Measurements from ENCODE around the gene NHP2. TPM values are rescaled to one million over a fixed set of nuclear protein-coding genes. Genes with fewer than 3 reads are reported as not detected.
A peak's percentile ranks its signal among the peaks of the same experiment; 100 is the strongest.

The NHP2 gene
- total RNA-seq (10 to 100 TPM; 64.1 to 69.5 TPM), polyA plus RNA-seq (100 to 1,000 TPM; 208 to 250 TPM)

DNA sequence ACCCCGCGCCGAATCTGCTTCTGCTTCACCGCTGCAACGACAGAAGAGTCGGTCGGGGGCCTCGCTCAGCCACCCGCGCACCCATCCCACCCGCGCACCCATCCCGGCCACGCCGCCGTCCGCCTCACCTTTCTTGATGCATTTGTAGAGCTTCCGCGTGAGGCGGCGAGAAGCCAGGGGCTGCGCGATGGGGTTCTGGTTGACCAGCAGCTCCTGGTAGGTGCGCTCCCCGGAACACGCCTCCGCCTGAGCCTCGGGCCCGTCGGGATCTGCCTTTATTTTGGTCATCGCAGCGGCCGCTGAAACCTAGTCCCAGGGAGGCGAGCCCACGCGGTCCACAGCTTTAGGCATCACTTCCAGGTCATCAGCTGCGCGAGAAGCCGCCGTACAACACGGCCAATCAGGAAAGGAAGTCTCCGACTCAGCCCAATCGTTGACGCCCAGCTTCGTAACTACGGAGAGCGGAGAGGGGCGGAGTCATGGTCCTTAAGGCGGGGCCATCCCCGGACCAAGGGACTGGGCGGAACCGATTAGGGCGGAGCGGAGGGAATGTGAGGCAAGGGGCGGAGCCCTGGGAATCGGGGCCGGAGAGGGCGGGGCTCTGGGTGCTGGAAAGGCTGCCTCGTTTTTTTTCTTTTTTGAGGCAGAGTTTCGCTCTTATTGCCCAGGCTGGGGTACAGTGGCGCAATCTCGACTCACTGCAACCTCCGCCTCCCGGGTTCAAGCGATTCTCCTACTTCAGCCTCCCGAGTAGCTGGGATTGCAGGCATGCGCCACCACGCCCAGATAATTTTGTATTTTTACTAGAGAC, at the start of gene NHP2:
TSS of gene NHP2 (minus strand) at position 356 of the 811 bp plus-strand sequence. CDS start at position 288, 68 bp downstream.
- Histone ChIP-seq H3K27me3 (ENCODE audit: insufficient read depth, low read length) (no peaks in the 10 kb centered on the region), H3K9me3 (ENCODE audit: control insufficient read depth in 1 of 2, low read length in 2 of 2) (no peaks in the 10 kb centered on the region), H3K36me3 (ENCODE audit: insufficient read depth, low read length) (peaks cover 24% of the 10 kb centered on the region), H3K4me1 (ENCODE audit: insufficient read depth, low read length) (peaks cover 34% of the 10 kb centered on the region), H3K27ac (ENCODE audit: low read depth, low read length) (peak within 1 kb of the TSS; percentile 70), H3K4me3 (ENCODE audit: low read length in 2 of 2) (peak within 1 kb of the TSS; percentile 65)
- intact Hi-C loops (cut with micrococcal nuclease), result loop anchor here (1.0 to 5.0 kb wide), 6 partner anchors 11 to 841 kb away; partner anchors contain the start of genes HNRNPAB, N4BP3, RMND5B and TMED9
- Mint-ChIP-seq H3K9me3 (peaks cover 0 to 3% (median 0%) of the 10 kb centered on the region in 8 donors), H3K36me3 (peaks cover 12 to 33% of the 10 kb centered on the region in 2 donors), H3K27me3 (no peaks in the 10 kb centered on the region), H3K27ac (peak within 1 kb of the TSS; percentile 87 to 96 (median 90)), H3K4me3 (peak within 1 kb of the TSS; percentile 92 to 98 (median 96)), H3K4me1 (peaks cover 21 to 53% (median 30%) of the 10 kb centered on the region in 4 donors)
- CTCF ChIA-PET (ENCODE audit: partially characterized antibody), result interaction anchor here (1.1 to 20.7 kb wide), 5 partner anchors 10 to 81 kb away, joined by 3 to 283 read pairs (median 4); no protein-coding TSS in a partner anchor
- POLR2A ChIA-PET (ENCODE audit: partially characterized antibody), result interaction anchor here (0.7 to 3.5 kb wide), 13 partner anchors 11 to 1020 kb away, joined by 3 to 19 read pairs (median 5); partner anchors contain the start of genes B4GALT7, HNRNPAB, NSD1 and RMND5B
- DNase-seq, result peak; percentile 96 to 98 (median 96)

- intact Hi-C loops (cut with micrococcal nuclease), result no loop called here
These were observed 48.9 kb upstream of the NHP2 start for GRCh38 chr5:178202541-178202940.

GRCh38 chr5:178201927-178202235, 48.2 kb upstream of the NHP2 start:
- peaks cover 15% of the 10 kb centered on the region for H3K4me1 ChIP-seq (ENCODE audit: insufficient read depth, low read length)
- H3K4me3 ChIP-seq (ENCODE audit: low read length in 2 of 2), result no peak overlapping the region
- Mint-ChIP-seq H3K36me3 (peaks cover 8 to 18% of the 10 kb centered on the region in 2 donors), H3K27me3 (peaks cover 2% of the 10 kb centered on the region in 2 donors), H3K9me3 (peaks cover 0 to 5% (median 0%) of the 10 kb centered on the region in 8 donors), H3K4me1 (peaks cover 8 to 22% (median 13%) of the 10 kb centered on the region in 4 donors), H3K4me3 (peak overlapping the region in 6 of 8 donors; percentile 11 to 59 (median 24)), H3K27ac (peak overlapping the region in 1 of 7 donors; percentile 55)
- peaks cover 4% of the 10 kb centered on the region for H3K36me3 ChIP-seq (ENCODE audit: insufficient read depth, low read length)
- ChIA-PET CTCF (ENCODE audit: partially characterized antibody) (no interaction called here), POLR2A (ENCODE audit: partially characterized antibody) (interaction anchor here (1.2 kb wide), 1 partner anchor 48 kb away, joined by 3 read pairs; the partner anchor contains the start of gene NHP2)
- H3K27ac ChIP-seq (ENCODE audit: low read depth, low read length), result no peak overlapping the region
- no peaks in the 10 kb centered on the region for H3K9me3 ChIP-seq (ENCODE audit: control insufficient read depth in 1 of 2, low read length in 2 of 2)
- no peaks in the 10 kb centered on the region for H3K27me3 ChIP-seq (ENCODE audit: insufficient read depth, low read length)
- DNase-seq, result no peak
- intact Hi-C loops (cut with micrococcal nuclease), result no loop called here

More at GRCh38 chr5:178202541-178202940, 48.9 kb upstream of the NHP2 start:
- H3K27me3 Mint-ChIP-seq, result peaks cover 2% of the 10 kb centered on the region in 2 donors
- peaks cover 10% of the 10 kb centered on the region for H3K36me3 ChIP-seq (ENCODE audit: insufficient read depth, low read length)
- H3K9me3 ChIP-seq (ENCODE audit: control insufficient read depth in 1 of 2, low read length in 2 of 2), result no peaks in the 10 kb centered on the region
- ChIA-PET CTCF (ENCODE audit: partially characterized antibody) (no interaction called here), POLR2A (ENCODE audit: partially characterized antibody) (interaction anchor here (1.0 kb wide), 1 partner anchor 40 kb away, joined by 3 read pairs; no protein-coding TSS in a partner anchor)
- no peak for DNase-seq
- peaks cover 0 to 5% (median 0%) of the 10 kb centered on the region in 8 donors for H3K9me3 Mint-ChIP-seq
- peaks cover 8 to 25% of the 10 kb centered on the region in 2 donors for H3K36me3 Mint-ChIP-seq
- no peaks in the 10 kb centered on the region for H3K27me3 ChIP-seq (ENCODE audit: insufficient read depth, low read length)
- H3K27ac ChIP-seq (ENCODE audit: low read depth, low read length), result no peak overlapping the region
- H3K4me3 ChIP-seq (ENCODE audit: low read length in 2 of 2), result no peak overlapping the region
- peak overlapping the region; percentile 55 to 78 (median 64) for H3K4me3 Mint-ChIP-seq
- H3K27ac Mint-ChIP-seq, result peak overlapping the region in 2 of 7 donors; percentile 15 to 57
- H3K4me1 ChIP-seq (ENCODE audit: insufficient read depth, low read length), result peaks cover 22% of the 10 kb centered on the region
- H3K4me1 Mint-ChIP-seq, result peaks cover 11 to 28% (median 16%) of the 10 kb centered on the region in 4 donors

GRCh38 chr5:178201221-178201926, 47.7 kb upstream of the NHP2 start:
- Mint-ChIP-seq H3K9me3 (peaks cover 0 to 5% (median 0%) of the 10 kb centered on the region in 8 donors), H3K27me3 (peaks cover 2% of the 10 kb centered on the region in 2 donors), H3K4me1 (peaks cover 5 to 17% (median 9%) of the 10 kb centered on the region in 4 donors), H3K27ac (peak overlapping the region in 1 of 7 donors; percentile 55), H3K4me3 (peak overlapping the region in 3 of 8 donors; percentile 15 to 59 (median 52)), H3K36me3 (peaks cover 8 to 14% of the 10 kb centered on the region in 2 donors)
- intact Hi-C loops (cut with micrococcal nuclease), result no loop called here
- Histone ChIP-seq H3K27ac (ENCODE audit: low read depth, low read length) (no peak overlapping the region), H3K9me3 (ENCODE audit: control insufficient read depth in 1 of 2, low read length in 2 of 2) (no peaks in the 10 kb centered on the region), H3K27me3 (ENCODE audit: insufficient read depth, low read length) (no peaks in the 10 kb centered on the region), H3K4me3 (ENCODE audit: low read length in 2 of 2) (no peak overlapping the region), H3K36me3 (ENCODE audit: insufficient read depth, low read length) (no peaks in the 10 kb centered on the region), H3K4me1 (ENCODE audit: insufficient read depth, low read length) (peaks cover 10% of the 10 kb centered on the region)
- no peak for DNase-seq
- CTCF ChIA-PET (ENCODE audit: partially characterized antibody), result no interaction called here
- POLR2A ChIA-PET (ENCODE audit: partially characterized antibody), result interaction anchor here (1.2 kb wide), 1 partner anchor 48 kb away, joined by 3 read pairs; the partner anchor contains the start of gene NHP2

DNA sequence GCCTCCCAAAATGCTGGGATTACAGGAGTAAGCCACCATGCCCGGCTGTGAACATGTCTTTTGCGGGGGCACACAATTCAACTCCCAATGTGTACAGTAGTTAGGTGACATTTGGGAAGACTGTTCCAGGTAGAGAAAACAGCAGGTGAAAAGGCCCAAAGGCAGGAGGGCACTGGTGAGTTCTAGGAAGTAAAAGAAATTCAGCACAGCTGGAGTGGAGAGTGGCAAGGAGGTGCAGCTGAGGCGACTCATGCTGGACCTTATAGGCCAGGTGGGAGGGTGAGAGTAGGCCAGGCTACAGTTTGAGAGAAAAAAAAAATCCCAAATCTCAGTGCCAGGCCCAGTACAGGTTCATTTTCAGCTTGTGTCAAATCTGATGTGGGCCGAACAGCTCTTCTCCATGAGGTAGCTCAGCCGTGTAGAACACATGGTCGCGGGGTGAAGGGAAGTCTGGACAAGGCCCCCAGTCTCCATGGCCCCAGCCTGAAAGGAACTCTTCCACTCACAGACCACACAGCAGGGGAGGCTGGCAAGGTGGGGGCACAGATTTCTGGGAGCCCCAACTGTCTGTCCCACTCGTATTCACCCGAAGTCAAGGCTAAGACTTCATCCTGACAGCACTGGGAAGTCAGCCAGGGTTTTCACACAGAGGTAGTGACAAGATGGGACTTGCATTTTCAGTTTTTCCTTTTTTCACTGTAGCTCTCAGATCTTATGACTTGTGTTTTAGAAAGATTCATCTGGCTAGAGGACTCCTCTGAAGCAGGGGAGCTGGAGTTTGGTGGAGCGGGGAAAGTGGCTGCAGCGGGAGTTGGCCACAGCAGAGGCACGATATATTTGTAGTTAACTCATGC, 46.1 kb upstream of the NHP2 start:
- peaks cover 3% of the 10 kb centered on the region in 2 donors for H3K36me3 Mint-ChIP-seq
- DNase-seq, result no peak
- intact Hi-C loops (cut with micrococcal nuclease), result no loop called here
- peaks cover 0 to 5% (median 0%) of the 10 kb centered on the region in 8 donors for H3K9me3 Mint-ChIP-seq
- ChIA-PET POLR2A (ENCODE audit: partially characterized antibody) (no interaction called here), CTCF (ENCODE audit: partially characterized antibody) (no interaction called here)
- Histone ChIP-seq H3K4me3 (ENCODE audit: low read length in 2 of 2) (no peak overlapping the region), H3K27ac (ENCODE audit: low read depth, low read length) (no peak overlapping the region), H3K27me3 (ENCODE audit: insufficient read depth, low read length) (no peaks in the 10 kb centered on the region), H3K9me3 (ENCODE audit: control insufficient read depth in 1 of 2, low read length in 2 of 2) (no peaks in the 10 kb centered on the region), H3K36me3 (ENCODE audit: insufficient read depth, low read length) (no peaks in the 10 kb centered on the region), H3K4me1 (ENCODE audit: insufficient read depth, low read length) (no peaks in the 10 kb centered on the region)
- H3K27ac Mint-ChIP-seq, result no peak overlapping the region
- H3K27me3 Mint-ChIP-seq, result peaks cover 2 to 5% of the 10 kb centered on the region in 2 donors
- H3K4me1 Mint-ChIP-seq, result peaks cover 0 to 8% (median 1%) of the 10 kb centered on the region in 4 donors
- peak overlapping the region in 1 of 8 donors; percentile 25 for H3K4me3 Mint-ChIP-seq

DNA sequence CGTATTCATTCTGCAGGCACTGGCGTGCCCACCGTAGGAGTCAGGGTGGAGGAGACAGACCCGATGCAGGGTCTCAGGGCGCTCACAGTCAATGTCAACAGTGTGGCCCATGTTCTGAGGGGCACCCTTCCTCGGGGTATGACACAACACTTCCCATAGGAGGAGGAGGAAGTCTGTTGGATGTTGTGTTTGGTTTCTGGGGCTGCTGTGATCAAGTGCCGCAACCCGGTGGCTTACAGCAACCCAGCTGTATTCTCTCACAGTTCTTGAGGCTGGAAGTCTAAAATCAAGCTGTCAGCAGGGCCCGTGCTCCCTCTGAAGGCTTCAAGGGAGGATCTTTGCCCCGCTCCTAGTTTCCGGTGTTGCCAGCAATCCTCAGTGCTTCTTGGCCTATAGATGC, 45.0 kb upstream of the NHP2 start:
- Mint-ChIP-seq H3K4me3 (no peak overlapping the region), H3K4me1 (peaks cover 2 to 13% (median 7%) of the 10 kb centered on the region in 4 donors), H3K27ac (no peak overlapping the region), H3K36me3 (no peaks in the 10 kb centered on the region), H3K9me3 (peaks cover 0 to under 1% (median 0%) of the 10 kb centered on the region in 8 donors), H3K27me3 (peaks cover 0 to 6% of the 10 kb centered on the region in 2 donors)
- H3K9me3 ChIP-seq (ENCODE audit: control insufficient read depth in 1 of 2, low read length in 2 of 2), result no peaks in the 10 kb centered on the region
- H3K36me3 ChIP-seq (ENCODE audit: insufficient read depth, low read length), result no peaks in the 10 kb centered on the region
- ChIA-PET POLR2A (ENCODE audit: partially characterized antibody) (no interaction called here), CTCF (ENCODE audit: partially characterized antibody) (interaction anchor here (0.7 kb wide), 1 partner anchor 39 kb away, joined by 4 read pairs; no protein-coding TSS in a partner anchor)
- no peaks in the 10 kb centered on the region for H3K27me3 ChIP-seq (ENCODE audit: insufficient read depth, low read length)
- no peak overlapping the region for H3K4me3 ChIP-seq (ENCODE audit: low read length in 2 of 2)
- intact Hi-C loops (cut with micrococcal nuclease), result no loop called here
- DNase-seq, result no peak
- H3K4me1 ChIP-seq (ENCODE audit: insufficient read depth, low read length), result peaks cover 5% of the 10 kb centered on the region
- H3K27ac ChIP-seq (ENCODE audit: low read depth, low read length), result no peak overlapping the region
